ENCODE data around the gene KIF5C.

- TF ChIP-seq CTCF (conservative IDR thresholded peaks at IDR 0.05; ENCODE audit: low read length) (no peak), EZH2phosphoT487 (IDR thresholded peaks at IDR 0.05; ENCODE audit: borderline replicate concordance, low read depth, low read length) (no peak)
Measured at GRCh38 chr2:149057401-149057800, 182.4 kb downstream of the KIF5C start.

All from OCI-LY7 (cell line).